OCI-LY3 (cell line): ENCODE measurements around the gene DENND4A.

Experiments
- CTCF ChIP-seq: fragments of 200-600, 300-600 bp; sonication (generic); IDR thresholded peaks from 2 replicates; pipeline ENCODE4 v1.5.1; 2014; ENCODE audit warnings: antibody characterized with exemption, low read length, low read depth
- EZH2phosphoT487 ChIP-seq: fragments of 200-600 bp; shearing (Covaris generic); IDR thresholded peaks from 2 replicates; pipeline ENCODE4 v1.6.1; 2018; ENCODE audit warnings: antibody characterized with exemption, mixed run types, low read depth

GRCh38 chr15:65676123-65676522, 116.0 kb downstream of the DENND4A start:
- no peak for TF ChIP-seq CTCF
- TF ChIP-seq EZH2phosphoT487, result no peak
